Endothelial cell of umbilical vein (primary cell): Measurements from ENCODE around the gene ATP6V1G2. TPM values are rescaled to one million over a fixed set of nuclear protein-coding genes. Genes with fewer than 3 reads are reported as not detected.

Experiments
- BruUV-seq: library from RNA; stranded (reverse); fragments of 400-500 nt; replicated peaks from 2 replicates; lab custom pipeline; 2021; lab: Mats Ljungman, UMichigan
- CTCF ChIA-PET: fragments of 300-600, 350-600 bp; sonication (Branson Sonifier 250); formaldehyde crosslinking; loops from one replicate; lab custom pipeline; 2021; ENCODE audit warnings: antibody characterized with exemption, inconsistent platforms; lab: Charles Lee
- POLR2A ChIA-PET: fragments of 300-600, 350-600 bp; sonication (Branson Sonifier 250); formaldehyde crosslinking; loops from one replicate; lab custom pipeline; 2021; ENCODE audit warnings: antibody characterized with exemption, inconsistent platforms; lab: Charles Lee
- DNase-seq: peaks from one replicate; pipeline ENCODE4 v3.0.0-alpha.2; 2011; ENCODE audit warnings: low read depth, low spot score
- FAIRE-seq: peaks from 2 replicates; lab custom pipeline; 2011; peaks lifted over from hg19 to GRCh38; lab: Jason Lieb, UNC
- H2AFZ ChIP-seq: 2 replicates; pipeline ENCODE4 v1.6.0; 2012; ENCODE audit warnings: low read depth, low read length, control low read depth, inconsistent platforms
- H3K27ac ChIP-seq: 2 replicates; pipeline ENCODE4 v1.5.1; 2011; ENCODE audit warnings: low read depth, mild to moderate bottlenecking, control low read depth, low read length, moderate library complexity; ENCODE audit not compliant: insufficient read depth
- H3K27me3 ChIP-seq, 2 experiments: 2 replicates each; pipeline versions ENCODE4 v1.6.0 to v1.6.1; 2011; ENCODE audit warnings: low read length in 2 of 2, mixed read lengths in 1 of 2; ENCODE audit not compliant: control insufficient read depth in 2 of 2, insufficient read depth in 2 of 2
- H3K36me3 ChIP-seq, 2 experiments: 2 replicates in 1 of 2; 3 replicates in 1 of 2; pipeline ENCODE4 v1.5.1; 2011; ENCODE audit warnings: low read length in 2 of 2, mild to moderate bottlenecking in 1 of 2, moderate library complexity in 1 of 2; ENCODE audit not compliant: control insufficient read depth in 2 of 2, insufficient read depth in 2 of 2; ENCODE audit errors: extremely low read depth in 1 of 2
- H3K4me1 ChIP-seq: 3 replicates; pipeline ENCODE4 v1.5.1; 2011; ENCODE audit warnings: mild to moderate bottlenecking, low read length; ENCODE audit not compliant: control insufficient read depth, insufficient read depth; ENCODE audit errors: extremely low read depth
- H3K4me2 ChIP-seq: 2 replicates; pipeline ENCODE4 v1.6.1; 2011; ENCODE audit warnings: low read length, control low read depth, mixed read lengths; ENCODE audit not compliant: insufficient read depth
- H3K4me3 ChIP-seq, 3 experiments: fragments of 200-600 bp in 1 of 3; sonication (generic), shearing (Covaris generic) in 1 of 3; replicated peaks in 1 of 3; 2 replicates each; pipeline ENCODE4 v1.5.1; 2011 to 2016; ENCODE audit warnings: control low read depth in 3 of 3, low read length in 3 of 3, mild to moderate bottlenecking in 2 of 3, inconsistent platforms in 1 of 3, low read depth in 1 of 3, moderate library complexity in 1 of 3; ENCODE audit not compliant: insufficient read depth in 1 of 3
- H3K79me2 ChIP-seq: 2 replicates; pipeline ENCODE4 v1.6.0; 2012; ENCODE audit warnings: low read length, inconsistent platforms; ENCODE audit not compliant: control insufficient read depth, insufficient read depth
- H3K9ac ChIP-seq: replicated peaks from 2 replicates; pipeline ENCODE3; 2011; ENCODE audit warnings: low read length, control low read depth; ENCODE audit not compliant: insufficient read depth; ENCODE audit errors: extremely low read depth
- H3K9me1 ChIP-seq: replicated peaks from 3 replicates; pipeline ENCODE4 v1.6.0; 2011; ENCODE audit warnings: mild to moderate bottlenecking, low read length; ENCODE audit not compliant: control insufficient read depth, insufficient read depth; ENCODE audit errors: extremely low read depth
- H3K9me3 ChIP-seq: replicated peaks from 2 replicates; pipeline ENCODE4 v1.5.1; 2012; ENCODE audit warnings: low read length, inconsistent platforms; ENCODE audit not compliant: control insufficient read depth, insufficient read depth
- H4K20me1 ChIP-seq: replicated peaks from 2 replicates; pipeline ENCODE3; 2011; ENCODE audit warnings: mild to moderate bottlenecking, low read length; ENCODE audit not compliant: control insufficient read depth, insufficient read depth; ENCODE audit errors: extremely low read depth
- CTCF ChIP-seq, 2 donors: IDR thresholded peaks; 1 replicate in 1 of 2; 2 replicates in 1 of 2; pipeline ENCODE4 v1.5.1; 2011; ENCODE audit warnings: low read length in 2 of 2, mild to moderate bottlenecking in 2 of 2, moderate library complexity in 2 of 2, control low read depth in 1 of 2, inconsistent platforms in 1 of 2, low read depth in 1 of 2; ENCODE audit not compliant: insufficient read depth in 1 of 2; ENCODE audit errors: extremely low read depth in 1 of 2
- FOS ChIP-seq: IDR thresholded peaks from 2 replicates; pipeline ENCODE4 v1.6.1; 2011; ENCODE audit warnings: mild to moderate bottlenecking, low read length, moderate library complexity, borderline replicate concordance; ENCODE audit not compliant: insufficient read depth
- GATA2 ChIP-seq: IDR thresholded peaks from 2 replicates; pipeline ENCODE4 v1.7.0; 2011; ENCODE audit warnings: low read depth, mild to moderate bottlenecking, moderate library complexity, mixed read lengths, low read length; ENCODE audit not compliant: insufficient read length, insufficient read depth
- POLR2A ChIP-seq: IDR thresholded peaks from 2 replicates; pipeline ENCODE4 v1.6.1; 2012; ENCODE audit warnings: low read depth, mild to moderate bottlenecking, control low read depth, low read length
- POLR2AphosphoS5 ChIP-seq: IDR thresholded peaks from 2 replicates; pipeline ENCODE4 v1.6.1; 2012; ENCODE audit warnings: low read depth, mild to moderate bottlenecking, control low read depth, low read length, moderate library complexity; ENCODE audit not compliant: insufficient read depth
- dilution Hi-C: fragments of 300-500 bp; cut with MboI; formaldehyde crosslinking; loops from one replicate; pipeline ENCODE4 v1.15.0; 2019; ENCODE audit warnings: low sequenced_read_pairs; ENCODE audit not compliant: extremely low pct_ligation_motif_present
- intact Hi-C: fragments of 100-400 bp; cut with micrococcal nuclease; formaldehyde crosslinking; loops from one replicate; pipeline ENCODE4 v1.10.0; 2022
- polyA plus RNA-seq, 4 experiments: library from polyadenylated mRNA; depleted of rRNA in 3 of 4; stranded (reverse) in 3 of 4; unstranded in 1 of 4; fragments of >200 nt; gene quantifications; 2 replicates each; pipeline versions ENCODE4 v1.2.1 to v1.2.3, GENCODE V29; 2011 to 2012; ENCODE audit warnings: missing spikeins in 1 of 4
- total RNA-seq: library from RNA; stranded (reverse); gene quantifications from 2 replicates; pipeline ENCODE4 v1.2.3, GENCODE V29; 2021

The ATP6V1G2 gene
- total and polyA plus RNA-seq, 2 donors (not counting 3 experiments of a cell fraction or from before 2014, with no cell fraction given) = 0.70 to 0.84 TPM

DNA sequence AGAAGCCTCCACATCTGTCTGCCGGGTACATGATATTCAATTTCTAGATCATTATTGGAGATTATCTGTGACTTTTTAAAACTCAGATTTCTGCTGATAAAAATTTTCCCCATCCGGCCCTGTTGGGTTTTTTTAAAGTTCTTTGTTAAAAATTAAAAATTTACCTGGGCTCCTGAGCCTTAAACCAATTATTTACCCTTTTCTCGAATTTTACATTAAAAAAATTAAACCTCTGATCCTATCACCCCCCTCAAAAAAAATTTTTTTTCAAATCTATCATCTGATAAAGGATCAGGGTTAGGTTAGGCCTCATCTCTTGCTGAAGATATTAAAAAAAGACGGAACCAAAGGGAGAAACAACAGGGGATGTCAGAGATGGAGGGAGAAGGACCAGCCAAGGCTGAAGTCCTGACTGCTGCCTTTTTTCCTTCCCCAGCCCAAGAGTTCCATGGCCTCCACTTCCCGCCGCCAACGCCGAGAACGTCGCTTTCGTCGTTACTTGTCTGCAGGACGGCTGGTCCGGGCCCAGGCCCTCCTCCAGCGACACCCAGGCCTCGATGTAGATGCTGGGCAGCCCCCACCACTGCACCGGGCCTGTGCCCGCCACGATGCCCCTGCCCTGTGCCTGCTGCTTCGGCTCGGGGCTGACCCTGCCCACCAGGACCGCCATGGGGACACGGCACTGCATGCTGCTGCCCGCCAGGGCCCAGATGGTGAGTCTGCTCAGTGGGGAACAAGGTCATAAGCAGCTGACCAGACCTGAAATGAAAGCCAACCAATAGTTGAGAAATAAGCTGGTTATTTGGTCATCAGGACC is 1.5 kb upstream of the ATP6V1G2 start:
- no peaks in the 10 kb centered on the region for H3K36me3 ChIP-seq
- H2AFZ ChIP-seq = peak overlapping the region; percentile 34
- H3K9ac ChIP-seq = peak overlapping the region; percentile 96
- peak overlapping the region; percentile 22 to 55 (median 34) for H3K4me3 ChIP-seq
- H3K9me1 ChIP-seq = no peaks in the 10 kb centered on the region
- peaks cover 17% of the 10 kb centered on the region for H3K4me1 ChIP-seq
- dilution Hi-C loops = no loop called here
- ChIA-PET CTCF (interaction anchor here (0.7 to 31.0 kb wide), 8 partner anchors 8 to 569 kb away, joined by 3 to 1517 read pairs (median 4); partner anchors contain the start of genes C6orf47, LST1, LTB and NCR3), POLR2A (interaction anchor here (0.6 to 1.2 kb wide), 6 partner anchors 18 to 126 kb away, joined by 3 to 6 read pairs (median 4); no protein-coding TSS in a partner anchor)
- no peaks in the 10 kb centered on the region for H3K27me3 ChIP-seq
- no peak for TF ChIP-seq FOS
- TF ChIP-seq GATA2 = peak; percentile 2
- TSS peak; percentile 64 for BruUV-seq
- H3K79me2 ChIP-seq = peaks cover 7% of the 10 kb centered on the region
- H3K9me3 ChIP-seq = no peaks in the 10 kb centered on the region
- DNase-seq (no peak), FAIRE-seq (no peak)
- H3K4me2 ChIP-seq = peak overlapping the region; percentile 87
- peak overlapping the region; percentile 87 for H3K27ac ChIP-seq
- intact Hi-C loops = loop anchor here (1.0 to 10.0 kb wide), 10 partner anchors 12 to 405 kb away; partner anchors contain the start of genes BAG6, CLIC1, HSPA1B and MICA
- no peaks in the 10 kb centered on the region for H4K20me1 ChIP-seq

DNA sequence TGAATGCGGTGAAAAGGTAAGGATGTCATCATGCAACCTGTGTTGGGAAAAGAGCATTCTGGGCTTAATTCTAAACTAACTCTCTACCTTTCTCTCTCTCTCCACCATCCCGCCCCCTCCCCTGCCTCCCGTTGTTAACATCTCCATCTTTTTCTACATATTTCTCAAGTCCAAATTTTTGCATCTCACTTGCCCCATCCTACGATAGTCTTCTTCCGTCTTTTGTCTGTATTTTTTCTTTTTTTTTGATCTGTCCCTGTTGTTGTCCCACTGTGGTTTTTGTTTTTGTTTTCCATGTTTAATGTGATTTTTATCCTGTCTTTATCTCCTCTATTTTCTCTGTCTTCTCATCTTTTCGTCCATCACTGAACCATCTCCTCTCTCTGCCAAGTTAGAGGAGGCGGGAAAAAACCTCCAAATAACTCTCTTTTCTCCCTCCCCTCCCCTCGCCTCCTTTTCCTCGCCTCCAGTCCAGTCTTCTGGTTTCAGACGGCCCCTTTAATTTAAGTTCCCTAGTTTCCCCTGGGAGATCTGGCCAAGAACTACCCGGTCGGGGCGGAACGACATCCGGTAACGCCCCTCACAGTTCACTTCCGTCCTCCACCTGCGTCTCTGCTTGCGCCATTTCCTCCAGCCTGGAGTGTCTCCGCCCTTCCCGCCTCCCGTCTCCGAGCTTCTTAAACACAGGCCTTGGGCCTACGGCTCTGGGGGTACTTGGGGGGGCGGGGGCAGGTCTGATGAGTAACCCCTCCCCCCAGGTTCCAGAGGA is 734 bp upstream of the ATP6V1G2 start, which contains the start of gene NFKBIL1:
Gene NFKBIL1, plus strand, starts transcription at position 651 of the 769 bp plus-strand sequence. Its CDS starts 87 bp downstream, at position 738.
- DNase-seq (peak; percentile 94), FAIRE-seq (peak; percentile 92)
- Histone ChIP-seq H3K27ac (peak within 1 kb of the TSS; percentile 87), H3K9ac (peak within 1 kb of the TSS; percentile 96), H3K4me2 (peak within 1 kb of the TSS; percentile 87), H2AFZ (peak within 1 kb of the TSS; percentile 43), H3K4me1 (peaks cover 20% of the 10 kb centered on the region), H3K79me2 (peaks cover 7% of the 10 kb centered on the region), H3K27me3 (no peaks in the 10 kb centered on the region), H3K9me3 (no peaks in the 10 kb centered on the region), H4K20me1 (no peaks in the 10 kb centered on the region), H3K4me3 (peak within 1 kb of the TSS; percentile 31 to 55 (median 34)), H3K9me1 (no peaks in the 10 kb centered on the region), H3K36me3 (no peaks in the 10 kb centered on the region)
- CTCF ChIA-PET = interaction anchor here (0.9 to 31.0 kb wide), 12 partner anchors 9 to 570 kb away, joined by 3 to 1517 read pairs (median 3); partner anchors contain the start of genes GPANK1, LST1, LTB and NCR3
- no TSS peak for BruUV-seq
- TF ChIP-seq POLR2A (peak; percentile 55), CTCF (IDR thresholded peaks at IDR 0.05; ENCODE audit: extremely low read depth in 1 of 2, insufficient read depth in 1 of 2, low read depth in 1 of 2, low read length in 2 of 2) (no peak), POLR2AphosphoS5 (peak; percentile 74)
- intact Hi-C loops (loop anchor here (1.0 to 10.0 kb wide), 13 partner anchors 13 to 406 kb away; partner anchors contain the start of genes BAG6, CLIC1, HSPA1B and MICA), dilution Hi-C loops (no loop called here)
- POLR2A ChIA-PET = interaction anchor here (0.6 to 0.9 kb wide), 3 partner anchors 19 to 127 kb away, joined by 3 to 5 read pairs (median 5); no protein-coding TSS in a partner anchor
